Sigmoid colon (tissue), 7 donors: Measurements from ENCODE around the gene KLHL11. TPM values are rescaled to one million over a fixed set of nuclear protein-coding genes. Genes with fewer than 3 reads are reported as not detected.
"Not testable (repeated sequence)": the region's sequence is repeated elsewhere in the genome, so short reads cannot be mapped to it uniquely, and the experiment has no call there.

Experiments used
- DNase-seq: peaks from one replicate; pipeline ENCODE4 v3.0.0-alpha.2; 2019
- H3K27ac ChIP-seq, 4 donors: fragments of 200-600 bp; sonication (generic); one replicate each; pipeline ENCODE4 v1.5.1; 2016 to 2019; ENCODE audit warnings: mild to moderate bottlenecking in 1 of 4
- H3K27me3 ChIP-seq, 3 donors: fragments of 200-600 bp; sonication (generic); one replicate each; pipeline ENCODE4 v1.5.1; 2019; ENCODE audit warnings: mild to moderate bottlenecking in 1 of 3
- H3K36me3 ChIP-seq, 4 donors: fragments of 200-600 bp; sonication (generic); one replicate each; pipeline ENCODE4 v1.5.1; 2016 to 2019
- H3K4me1 ChIP-seq, 4 donors: fragments of 200-600 bp; sonication (generic); one replicate each; pipeline ENCODE4 v1.5.1; 2017 to 2019
- H3K4me3 ChIP-seq, 4 donors: fragments of 200-600 bp; sonication (generic); one replicate each; pipeline ENCODE4 v1.5.1; 2017 to 2019; ENCODE audit warnings: mild to moderate bottlenecking in 2 of 4, moderate library complexity in 1 of 4
- H3K9me3 ChIP-seq, 4 donors: fragments of 200-600 bp in 3 of 4; sonication (generic) in 3 of 4; one replicate each; pipeline versions ENCODE4 v1.5.1 to v1.6.1; 2013 to 2019
- EP300 ChIP-seq, 4 donors: sonication (generic); formaldehyde crosslinking; IDR thresholded peaks; one replicate each; pipeline ENCODE4 v1.6.1; 2017; ENCODE audit warnings: antibody characterized with exemption in 4 of 4
- POLR2A ChIP-seq, 2 donors: fragments of 450-650 bp; IDR thresholded peaks; one replicate each; pipeline ENCODE4 v1.6.1; 2016; ENCODE audit warnings: antibody characterized with exemption in 2 of 2, mild to moderate bottlenecking in 2 of 2, moderate library complexity in 2 of 2
- POLR2AphosphoS5 ChIP-seq, 4 donors: sonication (generic); formaldehyde crosslinking; IDR thresholded peaks; one replicate each; pipeline ENCODE4 v1.6.1; 2017; ENCODE audit warnings: antibody characterized with exemption in 4 of 4
- WGBS, 2 donors: extraction: QIAGEN DNeasy Blood & Tissue Kit; methylation state at CpG; one replicate each; pipeline ENCODE4 v1.1.7; 2013; 5-methylcytosine and 5-hydroxymethylcytosine counted together
- intact Hi-C: fragments of 100-400 bp; cut with DNase I; formaldehyde crosslinking; loops from one replicate; pipeline ENCODE4 v1.15.1; 2023
- polyA plus RNA-seq, 3 donors: library from polyadenylated mRNA; stranded (reverse); fragments of 200-250 nt; gene quantifications; one replicate each; pipeline ENCODE4 v1.2.3, GENCODE V29; 2013
- total RNA-seq, 4 donors: library from RNA; depleted of rRNA; stranded (reverse); fragments of >200 nt; gene quantifications; one replicate each; pipeline ENCODE4 v1.1.0, GENCODE V29; 2016
- TF ChIP-seq, protein P1 (sequence below), 4 experiments: fragments of 450-650 bp in 3 of 4; fragments of 200-600 bp in 1 of 4; IDR thresholded peaks; one replicate each; pipeline ENCODE4 v1.5.1; 2016 to 2019; ENCODE audit warnings: antibody characterized with exemption in 4 of 4, mild to moderate bottlenecking in 3 of 4, moderate library complexity in 2 of 4
- donor health status: healthy with polysubstance abuse.
- donor health status: Bipolar disorder and iron deficiency.
- donor health status: healthy.

Gene KLHL11
- total and polyA plus RNA-seq, 7 donors = 0.46 to 21.6 (median 17.1) TPM; not detected in 1

DNA sequence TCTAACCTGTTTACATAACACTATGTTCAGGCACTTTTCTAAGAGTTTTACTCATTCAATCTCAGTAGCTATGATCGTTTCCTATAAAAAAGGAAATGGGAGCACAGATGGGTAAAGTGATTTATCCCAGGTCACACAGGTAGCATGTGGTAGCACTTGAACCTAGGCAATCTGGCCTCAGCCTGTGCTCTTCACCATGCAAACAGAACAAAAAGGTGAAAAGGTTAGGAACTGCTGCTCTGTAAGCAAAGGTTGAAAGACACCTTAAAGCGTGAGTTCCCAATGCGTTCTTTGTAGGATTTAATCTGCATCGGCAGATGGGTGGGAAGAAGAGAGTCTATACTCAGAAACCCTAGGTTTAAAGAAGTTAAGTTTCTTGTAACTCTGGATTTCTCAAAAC is 14.9 kb upstream of the KLHL11 start:
- no peak for DNase-seq
- no peak overlapping the region for H3K4me3 ChIP-seq
- peaks cover 9 to 77% (median 42%) of the 10 kb centered on the region in 4 donors for H3K36me3 ChIP-seq
- no peak overlapping the region for H3K27ac ChIP-seq
- 89 to 93% methylated on average over 4 of the region's 4 CpGs for WGBS, 2 donors
- TF ChIP-seq EP300 (IDR thresholded peaks at IDR 0.05) (no peak), POLR2A (IDR thresholded peaks at IDR 0.05) (no peak), POLR2AphosphoS5 (IDR thresholded peaks at IDR 0.05) (no peak)
- TF ChIP-seq, protein P1, sequence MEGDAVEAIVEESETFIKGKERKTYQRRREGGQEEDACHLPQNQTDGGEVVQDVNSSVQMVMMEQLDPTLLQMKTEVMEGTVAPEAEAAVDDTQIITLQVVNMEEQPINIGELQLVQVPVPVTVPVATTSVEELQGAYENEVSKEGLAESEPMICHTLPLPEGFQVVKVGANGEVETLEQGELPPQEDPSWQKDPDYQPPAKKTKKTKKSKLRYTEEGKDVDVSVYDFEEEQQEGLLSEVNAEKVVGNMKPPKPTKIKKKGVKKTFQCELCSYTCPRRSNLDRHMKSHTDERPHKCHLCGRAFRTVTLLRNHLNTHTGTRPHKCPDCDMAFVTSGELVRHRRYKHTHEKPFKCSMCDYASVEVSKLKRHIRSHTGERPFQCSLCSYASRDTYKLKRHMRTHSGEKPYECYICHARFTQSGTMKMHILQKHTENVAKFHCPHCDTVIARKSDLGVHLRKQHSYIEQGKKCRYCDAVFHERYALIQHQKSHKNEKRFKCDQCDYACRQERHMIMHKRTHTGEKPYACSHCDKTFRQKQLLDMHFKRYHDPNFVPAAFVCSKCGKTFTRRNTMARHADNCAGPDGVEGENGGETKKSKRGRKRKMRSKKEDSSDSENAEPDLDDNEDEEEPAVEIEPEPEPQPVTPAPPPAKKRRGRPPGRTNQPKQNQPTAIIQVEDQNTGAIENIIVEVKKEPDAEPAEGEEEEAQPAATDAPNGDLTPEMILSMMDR (IDR thresholded peaks at IDR 0.05) = no peak
- no peaks in the 10 kb centered on the region for H3K9me3 ChIP-seq
- no peaks in the 10 kb centered on the region for H3K27me3 ChIP-seq
- intact Hi-C loops = no loop called here
- H3K4me1 ChIP-seq = no peaks in the 10 kb centered on the region

DNA sequence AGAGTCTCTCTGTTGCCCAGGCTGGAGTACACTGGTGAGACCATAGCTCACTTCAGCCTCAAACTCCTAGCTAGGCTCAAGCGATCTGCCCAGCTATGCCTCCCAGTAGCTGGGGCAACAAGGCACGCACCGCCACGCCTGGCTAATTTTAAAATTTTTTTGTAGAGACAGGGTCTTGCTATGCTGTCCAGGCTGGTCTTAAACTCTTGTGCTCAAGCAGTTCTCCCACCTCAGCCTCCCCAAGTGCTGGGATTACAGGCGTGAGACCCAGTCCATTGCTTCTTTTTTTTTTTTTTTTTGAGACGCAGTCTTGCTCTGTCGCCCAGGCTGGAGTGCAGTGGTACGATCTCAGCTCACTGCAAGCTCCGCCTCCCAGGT is 9.1 kb upstream of the KLHL11 start:
- H3K4me1 ChIP-seq, H3K27me3 ChIP-seq, H3K27ac ChIP-seq, intact Hi-C loops, H3K4me3 ChIP-seq, DNase-seq, H3K9me3 ChIP-seq: not testable (repeated sequence)
- WGBS, 2 donors = 97 to 99% methylated on average over 9 of the region's 9 CpGs
- peaks cover 23 to 81% (median 29%) of the 10 kb centered on the region in 4 donors for H3K36me3 ChIP-seq

DNA sequence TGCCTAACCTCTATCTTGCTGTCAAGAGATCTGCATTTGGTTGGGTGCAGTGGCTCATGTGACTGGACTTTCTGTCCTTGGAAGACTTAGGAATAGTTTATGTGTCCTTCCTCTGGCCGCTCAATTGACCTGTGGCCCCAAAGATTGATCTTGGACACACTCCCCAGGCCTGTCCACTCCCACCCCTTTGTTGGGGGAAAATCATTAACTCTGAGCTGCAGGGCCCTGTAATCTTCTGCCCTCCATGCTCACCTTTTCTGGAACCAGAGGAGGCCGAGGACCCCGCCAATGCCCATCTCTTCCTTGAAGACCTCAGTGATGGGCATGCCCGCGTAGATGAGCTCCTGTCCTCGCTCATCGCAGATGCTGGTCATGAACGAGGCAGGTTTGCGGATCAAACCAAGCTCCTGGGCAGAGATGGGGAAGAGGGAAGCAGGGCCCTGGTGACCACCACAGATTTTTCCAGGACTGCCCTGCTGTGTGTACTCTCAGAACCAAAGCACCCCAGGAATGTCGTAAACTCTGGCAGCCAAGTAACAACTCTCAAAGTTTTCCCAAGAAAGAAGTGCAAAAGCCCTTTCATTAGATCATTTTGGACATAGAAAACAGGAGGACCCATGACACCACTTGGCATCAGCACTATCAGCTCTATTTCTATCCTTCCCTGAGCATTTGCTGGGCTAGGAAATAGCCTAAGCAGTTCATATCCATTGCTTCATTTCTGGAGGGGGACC is 8.5 kb upstream of the KLHL11 start:
- TF ChIP-seq, protein P1 (IDR thresholded peaks at IDR 0.05) = no peak
- TF ChIP-seq POLR2AphosphoS5 (IDR thresholded peaks at IDR 0.05) (no peak), EP300 (IDR thresholded peaks at IDR 0.05) (no peak), POLR2A (IDR thresholded peaks at IDR 0.05) (no peak)
- H3K27ac ChIP-seq = no peak overlapping the region
- intact Hi-C loops = no loop called here
- no peaks in the 10 kb centered on the region for H3K4me1 ChIP-seq
- 97 to 98% methylated on average over 10 of the region's 10 CpGs for WGBS, 2 donors
- no peaks in the 10 kb centered on the region for H3K9me3 ChIP-seq
- DNase-seq = no peak
- H3K4me3 ChIP-seq = no peak overlapping the region
- H3K27me3 ChIP-seq = no peaks in the 10 kb centered on the region
- H3K36me3 ChIP-seq = peaks cover 21 to 85% (median 27%) of the 10 kb centered on the region in 4 donors

DNA sequence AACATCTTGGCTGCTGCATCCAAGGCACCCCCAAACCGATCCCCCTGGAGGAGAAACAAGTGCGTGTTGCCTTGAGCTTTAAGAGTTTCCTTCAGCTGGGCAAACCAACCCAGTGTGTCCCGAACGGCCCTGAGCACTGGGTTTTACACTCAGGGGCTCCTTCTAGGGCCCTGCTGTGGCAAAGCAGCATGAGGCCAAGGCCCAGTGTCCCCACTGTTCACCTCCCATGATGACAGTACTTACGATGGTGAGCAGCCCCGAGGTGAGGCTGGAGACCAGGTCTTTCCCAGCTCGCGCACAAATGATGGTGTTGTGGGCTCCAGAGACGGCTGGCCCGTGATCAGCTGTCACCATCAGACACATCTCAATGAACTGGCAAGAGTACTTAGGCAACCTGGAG is 6.6 kb upstream of the KLHL11 start:
- 95 to 97% methylated on average over 10 of the region's 10 CpGs for WGBS, 2 donors
- H3K27me3 ChIP-seq = no peaks in the 10 kb centered on the region
- DNase-seq = no peak
- H3K27ac ChIP-seq = no peak overlapping the region
- H3K4me1 ChIP-seq = no peaks in the 10 kb centered on the region
- no peak overlapping the region for H3K4me3 ChIP-seq
- intact Hi-C loops = no loop called here
- no peaks in the 10 kb centered on the region for H3K9me3 ChIP-seq
- TF ChIP-seq, protein P1 (IDR thresholded peaks at IDR 0.05) = no peak
- TF ChIP-seq POLR2A (IDR thresholded peaks at IDR 0.05) (no peak), EP300 (IDR thresholded peaks at IDR 0.05) (no peak), POLR2AphosphoS5 (IDR thresholded peaks at IDR 0.05) (no peak)
- peaks cover 5 to 83% (median 20%) of the 10 kb centered on the region in 4 donors for H3K36me3 ChIP-seq

DNA sequence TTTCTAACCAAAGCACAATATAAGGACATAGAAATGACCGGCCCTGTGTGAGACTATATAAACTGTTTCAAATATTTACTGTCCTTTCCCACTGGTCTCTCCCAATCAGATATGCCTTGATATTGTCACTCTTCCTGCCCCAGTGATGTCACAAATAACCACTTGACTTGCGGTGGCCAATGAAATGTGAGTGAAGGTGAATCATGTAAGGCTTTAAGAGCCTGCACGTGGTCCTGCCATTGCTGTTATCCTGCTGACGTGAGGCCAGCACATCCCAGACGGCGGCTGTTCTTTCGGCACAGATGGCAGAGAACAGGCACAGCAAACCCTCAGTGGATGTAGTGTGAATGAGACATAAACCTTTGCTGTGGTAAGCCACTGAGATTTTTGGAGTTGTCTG is 5.4 kb upstream of the KLHL11 start:
- no peaks in the 10 kb centered on the region for H3K4me1 ChIP-seq
- intact Hi-C loops = no loop called here
- H3K27me3 ChIP-seq = no peaks in the 10 kb centered on the region
- DNase-seq = no peak
- no peak overlapping the region for H3K27ac ChIP-seq
- TF ChIP-seq POLR2A (IDR thresholded peaks at IDR 0.05) (no peak), POLR2AphosphoS5 (IDR thresholded peaks at IDR 0.05) (no peak), EP300 (IDR thresholded peaks at IDR 0.05) (no peak)
- TF ChIP-seq, protein P1 (IDR thresholded peaks at IDR 0.05) = no peak
- H3K4me3 ChIP-seq = no peak overlapping the region
- WGBS, 2 donors = 89 to 91% methylated on average over 7 of the region's 7 CpGs
- H3K36me3 ChIP-seq = peaks cover 5 to 80% (median 20%) of the 10 kb centered on the region in 4 donors
- no peaks in the 10 kb centered on the region for H3K9me3 ChIP-seq
